ENCODE results near the gene FXYD4. TPM values are rescaled to one million over a fixed set of nuclear protein-coding genes. Genes with fewer than 3 reads are reported as not detected.

Gene FXYD4
- total RNA-seq, 1 donor from 2014 or later: not detected

DNA sequence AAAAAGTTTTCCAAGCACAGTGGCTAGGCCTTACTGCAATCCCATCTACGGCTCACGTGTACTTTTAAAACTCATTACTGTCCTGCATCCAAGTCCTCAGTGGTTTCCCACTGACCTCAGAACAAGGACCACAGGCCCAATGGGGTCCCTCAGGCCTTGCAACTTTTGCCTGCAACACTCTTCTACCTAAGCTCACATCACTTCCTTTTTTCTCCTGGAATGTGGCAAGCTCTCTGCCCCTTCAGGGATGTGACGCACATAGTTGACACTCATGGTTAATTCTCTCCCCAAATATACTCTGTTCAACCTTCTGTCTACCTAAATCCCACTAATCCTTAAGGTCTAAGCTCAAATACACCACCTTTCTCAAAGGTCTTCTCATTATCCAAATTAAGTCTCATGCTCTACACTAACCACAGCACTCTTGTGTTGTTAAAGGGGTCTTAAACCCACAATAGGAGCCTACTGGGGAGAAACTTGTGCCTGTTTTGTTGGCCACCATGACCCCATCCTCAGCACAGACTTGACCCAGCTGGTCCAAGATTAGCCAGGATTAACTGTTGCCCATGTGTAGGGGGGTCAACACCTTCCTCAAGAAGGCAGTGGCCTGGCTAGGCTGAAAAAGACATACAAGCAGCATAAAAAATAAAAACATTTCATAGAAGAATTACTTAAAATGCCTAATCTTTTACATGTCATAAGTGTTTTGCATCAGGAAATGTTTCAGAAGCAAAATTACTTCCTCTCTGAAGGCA, 22.3 kb downstream of the FXYD4 start:
- no peak overlapping the region for H3K27ac ChIP-seq
- intact Hi-C loops (cut with DNase I): no loop called here
- peaks cover 71% of the 10 kb centered on the region for H3K4me1 ChIP-seq
- DNase-seq (ENCODE audit: extremely low spot score in 2 of 2): no peak
- H3K4me3 ChIP-seq: no peak overlapping the region
- no peak for TF ChIP-seq POLR2A (IDR thresholded peaks at IDR 0.05)
- TF ChIP-seq POLR2AphosphoS5 (IDR thresholded peaks at IDR 0.05; ENCODE audit: insufficient read depth in 1 of 2, low read depth in 1 of 2): no peak
- TF ChIP-seq, protein P1, sequence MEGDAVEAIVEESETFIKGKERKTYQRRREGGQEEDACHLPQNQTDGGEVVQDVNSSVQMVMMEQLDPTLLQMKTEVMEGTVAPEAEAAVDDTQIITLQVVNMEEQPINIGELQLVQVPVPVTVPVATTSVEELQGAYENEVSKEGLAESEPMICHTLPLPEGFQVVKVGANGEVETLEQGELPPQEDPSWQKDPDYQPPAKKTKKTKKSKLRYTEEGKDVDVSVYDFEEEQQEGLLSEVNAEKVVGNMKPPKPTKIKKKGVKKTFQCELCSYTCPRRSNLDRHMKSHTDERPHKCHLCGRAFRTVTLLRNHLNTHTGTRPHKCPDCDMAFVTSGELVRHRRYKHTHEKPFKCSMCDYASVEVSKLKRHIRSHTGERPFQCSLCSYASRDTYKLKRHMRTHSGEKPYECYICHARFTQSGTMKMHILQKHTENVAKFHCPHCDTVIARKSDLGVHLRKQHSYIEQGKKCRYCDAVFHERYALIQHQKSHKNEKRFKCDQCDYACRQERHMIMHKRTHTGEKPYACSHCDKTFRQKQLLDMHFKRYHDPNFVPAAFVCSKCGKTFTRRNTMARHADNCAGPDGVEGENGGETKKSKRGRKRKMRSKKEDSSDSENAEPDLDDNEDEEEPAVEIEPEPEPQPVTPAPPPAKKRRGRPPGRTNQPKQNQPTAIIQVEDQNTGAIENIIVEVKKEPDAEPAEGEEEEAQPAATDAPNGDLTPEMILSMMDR (IDR thresholded peaks at IDR 0.05): no peak
- no peaks in the 10 kb centered on the region for H3K9me3 ChIP-seq
- peaks cover 0 to 47% of the 10 kb centered on the region in 2 donors for H3K36me3 ChIP-seq
- H3K27me3 ChIP-seq: no peaks in the 10 kb centered on the region

DNA sequence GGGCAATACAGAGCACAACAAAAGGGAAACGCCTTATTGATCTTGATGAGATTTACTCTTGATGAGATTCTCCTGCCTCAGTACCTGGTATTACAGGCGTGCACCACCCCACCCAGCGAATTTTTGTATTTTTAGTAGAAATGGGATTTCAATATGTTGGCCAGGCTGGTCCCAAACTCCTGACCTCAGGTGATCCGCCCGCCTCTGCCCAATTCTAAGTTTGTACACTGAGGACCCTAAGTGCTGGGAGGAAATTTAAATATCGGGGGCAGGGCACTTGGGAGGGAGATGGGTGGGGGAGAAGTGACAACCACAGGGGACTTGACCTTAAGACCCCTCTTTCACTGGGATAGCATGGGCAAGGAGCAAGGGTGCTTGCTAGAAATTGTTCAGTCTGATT, 23.4 kb downstream of the FXYD4 start:
- Histone ChIP-seq H3K36me3 (peaks cover 0 to 47% of the 10 kb centered on the region in 2 donors), H3K9me3 (no peaks in the 10 kb centered on the region), H3K4me1 (peaks cover 75% of the 10 kb centered on the region), H3K27me3 (no peaks in the 10 kb centered on the region), H3K4me3 (no peak overlapping the region), H3K27ac (peak overlapping the region; percentile 100)
- DNase-seq (ENCODE audit: extremely low spot score in 2 of 2): no peak
- TF ChIP-seq POLR2AphosphoS5 (IDR thresholded peaks at IDR 0.05; ENCODE audit: insufficient read depth in 1 of 2, low read depth in 1 of 2) (no peak), POLR2A (IDR thresholded peaks at IDR 0.05) (no peak)
- TF ChIP-seq, protein P1 (IDR thresholded peaks at IDR 0.05): no peak
- intact Hi-C loops (cut with DNase I): no loop called here

GRCh38 chr10:43395571-43396060, 24.2 kb downstream of the FXYD4 start:
- DNase-seq (ENCODE audit: extremely low spot score in 2 of 2): no peak
- peak overlapping the region; percentile 67 to 85 for H3K4me3 ChIP-seq
- no peaks in the 10 kb centered on the region for H3K9me3 ChIP-seq
- peaks cover 0 to 41% of the 10 kb centered on the region in 2 donors for H3K36me3 ChIP-seq
- intact Hi-C loops (cut with DNase I): no loop called here
- H3K27me3 ChIP-seq: no peaks in the 10 kb centered on the region
- H3K27ac ChIP-seq: peak overlapping the region; percentile 100
- H3K4me1 ChIP-seq: peaks cover 75% of the 10 kb centered on the region
- TF ChIP-seq, protein P1 (IDR thresholded peaks at IDR 0.05): no peak
- TF ChIP-seq POLR2AphosphoS5 (IDR thresholded peaks at IDR 0.05; ENCODE audit: insufficient read depth in 1 of 2, low read depth in 1 of 2) (no peak), POLR2A (IDR thresholded peaks at IDR 0.05) (no peak)

DNA sequence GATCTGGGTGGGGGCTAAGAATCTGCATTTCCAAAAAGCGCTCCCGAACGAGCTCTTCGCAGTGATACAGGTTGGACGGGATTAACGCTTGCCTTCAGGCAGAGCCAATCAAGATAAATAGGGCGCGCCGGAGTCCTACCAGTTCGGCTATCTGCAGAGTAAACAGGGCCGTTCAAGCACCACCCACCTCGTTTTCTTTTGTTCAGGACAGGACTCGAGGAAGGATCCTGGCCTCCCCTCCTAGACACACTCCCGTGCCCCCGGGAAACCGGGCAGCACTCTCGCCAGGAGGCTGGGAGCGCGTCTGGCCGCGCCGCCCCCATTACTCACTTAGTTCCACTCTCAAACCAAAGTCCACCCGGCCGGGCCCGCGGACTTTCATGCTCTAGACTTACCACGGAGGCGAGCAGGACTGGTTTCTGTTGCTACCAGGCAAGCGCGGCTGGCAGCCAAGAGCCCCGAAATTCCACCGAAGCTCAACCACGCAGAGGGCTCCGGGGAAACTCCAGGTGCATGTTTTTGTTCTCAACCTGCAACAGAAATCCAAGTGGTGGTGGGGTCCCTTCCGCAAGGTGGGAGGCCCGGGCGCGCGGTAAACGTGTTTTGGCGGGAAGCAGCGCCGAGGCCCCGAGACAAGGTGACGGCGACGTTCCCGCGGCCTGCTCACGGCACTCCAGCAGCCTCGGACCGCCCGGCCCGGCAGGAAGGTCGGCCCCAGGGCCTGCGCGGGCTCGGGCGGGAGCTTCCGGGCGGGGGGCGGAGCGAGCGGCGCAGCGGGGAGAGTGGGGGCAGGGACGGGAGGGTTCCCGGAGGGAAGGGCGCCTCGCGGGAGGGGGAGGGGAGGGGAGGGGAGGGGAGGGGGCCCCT, 24.9 kb downstream of the FXYD4 start:
- DNase-seq (ENCODE audit: extremely low spot score in 2 of 2): no peak
- Histone ChIP-seq H3K27me3 (no peaks in the 10 kb centered on the region), H3K4me3 (peak overlapping the region; percentile 67 to 85), H3K9me3 (no peaks in the 10 kb centered on the region), H3K4me1 (peaks cover 75% of the 10 kb centered on the region), H3K27ac (peak overlapping the region; percentile 100), H3K36me3 (peaks cover 0 to 34% of the 10 kb centered on the region in 2 donors)
- TF ChIP-seq POLR2A (IDR thresholded peaks at IDR 0.05) (no peak), POLR2AphosphoS5 (IDR thresholded peaks at IDR 0.05; ENCODE audit: insufficient read depth in 1 of 2, low read depth in 1 of 2) (peak in 1 of 2 donors; percentile 67)
- TF ChIP-seq, protein P1 (IDR thresholded peaks at IDR 0.05): no peak
- intact Hi-C loops (cut with DNase I): no loop called here
